ENCODE measurements around the gene ZPBP.
A peak's percentile ranks its signal among the peaks of the same experiment; 100 is the strongest.

Gene ZPBP

GRCh38 chr7:50092579-50093491 lies at the start of gene ZPBP:
Gene ZPBP, minus strand, starts transcription at chr7:50093246. Its CDS starts 52 bp downstream, at chr7:50093194.
- DNase-seq (ENCODE audit: low spot score in 2 of 2), result peak; percentile 44 to 63

GRCh38 chr7:50142425-50143017 lies 49.5 kb upstream of the ZPBP start:
- Mint-ChIP-seq H3K36me3 (no peaks in the 10 kb centered on the region), H3K27me3 (peaks cover 2% of the 10 kb centered on the region), H3K4me3 (peak overlapping the region; percentile 71), H3K4me1 (peaks cover 28% of the 10 kb centered on the region), H3K27ac (peak overlapping the region; percentile 84), H3K9me3 (no peaks in the 10 kb centered on the region)
- ATAC-seq (ENCODE audit: low read depth), result peak; percentile 62
- peak in 1 of 2 donors; percentile 47 for DNase-seq (ENCODE audit: low spot score in 2 of 2)

More at GRCh38 chr7:50092579-50093491, at the start of gene ZPBP:
- ATAC-seq (ENCODE audit: low read depth), result peak; percentile 79
- Mint-ChIP-seq H3K36me3 (no peaks in the 10 kb centered on the region), H3K27me3 (no peaks in the 10 kb centered on the region), H3K9me3 (no peaks in the 10 kb centered on the region), H3K27ac (peak within 1 kb of the TSS; percentile 94), H3K4me1 (peaks cover 8% of the 10 kb centered on the region), H3K4me3 (peak within 1 kb of the TSS; percentile 98)

DNA sequence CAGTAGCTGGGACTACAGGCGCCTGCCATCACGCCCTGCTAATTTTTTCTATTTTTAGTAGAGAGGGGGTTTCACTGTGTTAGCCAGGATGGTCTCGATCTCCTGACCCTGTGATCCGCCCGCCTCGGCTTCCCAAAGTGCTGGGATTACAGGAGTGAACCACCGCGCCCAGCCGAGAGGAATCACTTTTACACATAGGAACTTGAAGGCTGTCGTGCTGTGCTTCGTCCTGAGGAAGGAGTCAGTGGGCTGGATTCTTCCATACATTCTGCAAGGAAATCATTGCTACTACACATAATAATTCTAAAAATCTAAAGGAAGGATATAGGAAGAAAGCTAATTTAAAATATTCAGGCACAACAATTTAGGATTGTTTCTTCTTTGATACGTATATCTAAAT lies 48.8 kb upstream of the ZPBP start:
- Mint-ChIP-seq H3K27ac (peak overlapping the region; percentile 55), H3K9me3 (no peaks in the 10 kb centered on the region), H3K27me3 (peaks cover 2% of the 10 kb centered on the region), H3K4me1 (peaks cover 24% of the 10 kb centered on the region), H3K4me3 (peak overlapping the region; percentile 8), H3K36me3 (no peaks in the 10 kb centered on the region)
- no peak for ATAC-seq (ENCODE audit: low read depth)
- DNase-seq (ENCODE audit: low spot score in 2 of 2), result no peak

DNA sequence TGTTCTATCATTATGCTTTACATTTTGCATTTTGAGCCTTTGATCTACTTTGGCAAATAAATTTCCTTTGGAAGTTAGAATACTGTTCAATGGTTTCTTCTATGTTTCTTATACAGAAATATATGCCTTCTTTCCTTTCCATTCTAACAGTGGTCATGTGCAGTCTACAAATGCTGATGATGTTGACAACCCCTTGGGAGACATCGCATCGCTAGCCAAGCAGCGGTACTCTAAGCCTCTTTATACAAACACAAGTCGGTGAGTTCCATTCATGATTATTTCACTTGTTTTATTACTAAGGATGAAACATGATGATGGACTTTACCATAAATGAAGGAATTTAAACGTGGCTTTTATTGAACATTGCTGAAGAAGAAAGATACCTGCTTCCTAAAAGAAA lies 48.1 kb upstream of the ZPBP start:
- Mint-ChIP-seq H3K36me3 (no peaks in the 10 kb centered on the region), H3K9me3 (no peaks in the 10 kb centered on the region), H3K27me3 (peaks cover 2% of the 10 kb centered on the region), H3K27ac (peak overlapping the region; percentile 55), H3K4me3 (peak overlapping the region; percentile 22), H3K4me1 (peaks cover 17% of the 10 kb centered on the region)
- DNase-seq (ENCODE audit: low spot score in 2 of 2) (no peak), ATAC-seq (ENCODE audit: low read depth) (peak; percentile 44)

DNA sequence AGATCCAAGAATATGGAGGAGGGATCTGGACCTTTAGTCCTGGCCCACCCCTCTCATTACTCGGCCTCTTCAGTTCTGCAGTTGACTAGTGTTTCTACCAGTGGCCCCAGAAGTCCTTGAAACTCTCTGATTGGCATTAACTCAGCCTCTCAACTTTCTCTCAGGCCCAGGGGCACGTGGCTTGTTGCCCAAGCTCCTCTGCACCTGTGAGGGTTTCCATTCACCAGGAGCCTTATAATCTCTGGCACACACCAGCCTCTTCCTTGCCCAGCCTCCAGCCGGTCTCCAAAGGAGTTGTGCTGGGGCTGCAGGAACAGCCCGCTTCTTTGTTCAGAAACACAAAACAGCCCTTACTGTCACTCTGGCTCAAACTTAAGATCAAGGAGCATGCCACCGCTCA lies 47.6 kb upstream of the ZPBP start:
- no peak overlapping the region for H3K27ac Mint-ChIP-seq

GRCh38 chr7:50138101-50138500 lies 45.1 kb upstream of the ZPBP start:
- Mint-ChIP-seq H3K27ac (no peak overlapping the region), H3K4me1 (peaks cover 8% of the 10 kb centered on the region), H3K9me3 (no peaks in the 10 kb centered on the region), H3K27me3 (peaks cover 2% of the 10 kb centered on the region), H3K4me3 (no peak overlapping the region), H3K36me3 (no peaks in the 10 kb centered on the region)
- ATAC-seq (ENCODE audit: low read depth), result no peak
- DNase-seq (ENCODE audit: low spot score in 2 of 2), result no peak

More for the DNA sequence above, 47.6 kb upstream of the ZPBP start:
- H3K27me3 Mint-ChIP-seq, result peaks cover 2% of the 10 kb centered on the region
- ATAC-seq (ENCODE audit: low read depth) (no peak), DNase-seq (ENCODE audit: low spot score in 2 of 2) (no peak)
- H3K4me1 Mint-ChIP-seq, result peaks cover 13% of the 10 kb centered on the region
- no peak overlapping the region for H3K4me3 Mint-ChIP-seq
- no peaks in the 10 kb centered on the region for H3K9me3 Mint-ChIP-seq
- H3K36me3 Mint-ChIP-seq, result no peaks in the 10 kb centered on the region

DNA sequence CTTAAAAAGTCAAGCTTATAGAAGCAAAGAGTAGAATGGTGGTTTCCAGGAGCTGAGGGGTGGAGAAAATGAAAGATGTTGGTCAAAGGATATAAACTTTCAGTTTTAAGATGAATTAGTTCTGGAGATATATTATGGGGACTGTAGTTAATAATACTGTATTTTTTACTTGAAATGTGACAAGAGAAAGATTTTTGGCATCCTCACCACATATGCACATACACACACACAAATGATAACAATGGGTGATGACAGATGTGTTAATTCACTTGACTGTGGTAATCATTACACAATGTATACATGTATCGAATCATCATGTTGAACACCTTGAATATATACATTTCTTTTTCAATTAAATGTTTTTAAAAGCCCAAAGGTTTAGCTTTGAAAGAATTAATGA lies 32.7 kb upstream of the ZPBP start:
- no peaks in the 10 kb centered on the region for H3K36me3 Mint-ChIP-seq
- H3K4me1 Mint-ChIP-seq, result peaks cover 6% of the 10 kb centered on the region
- no peak for ATAC-seq (ENCODE audit: low read depth)
- H3K9me3 Mint-ChIP-seq, result no peaks in the 10 kb centered on the region
- H3K27ac Mint-ChIP-seq, result no peak overlapping the region
- H3K4me3 Mint-ChIP-seq, result no peak overlapping the region
- no peaks in the 10 kb centered on the region for H3K27me3 Mint-ChIP-seq
- no peak for DNase-seq (ENCODE audit: low spot score in 2 of 2)

DNA sequence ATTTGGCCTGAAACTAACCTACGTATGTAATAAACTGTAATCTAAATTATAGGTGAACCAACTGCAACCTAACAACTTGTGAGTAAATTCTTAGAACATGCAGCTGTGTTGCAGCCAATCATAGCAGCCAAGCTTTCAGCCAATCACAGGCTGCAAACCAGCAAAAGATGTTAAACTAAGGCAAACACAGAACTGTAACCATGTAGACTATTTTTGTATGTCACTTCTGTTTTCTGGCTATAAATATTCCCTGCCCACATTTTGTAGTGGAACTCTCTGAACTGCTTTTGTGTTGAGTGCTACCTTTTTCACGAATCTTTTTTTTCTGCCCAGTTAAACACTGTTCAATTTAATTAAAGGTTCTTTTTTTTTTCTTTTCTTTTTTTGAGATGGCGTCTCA lies 28.2 kb upstream of the ZPBP start:
- DNase-seq (ENCODE audit: low spot score in 2 of 2) (no peak), ATAC-seq (ENCODE audit: low read depth) (peak; percentile 78)
- peaks cover 18% of the 10 kb centered on the region for H3K4me1 Mint-ChIP-seq
- no peaks in the 10 kb centered on the region for H3K9me3 Mint-ChIP-seq
- no peak overlapping the region for H3K27ac Mint-ChIP-seq
- peak overlapping the region; percentile 21 for H3K4me3 Mint-ChIP-seq
- no peaks in the 10 kb centered on the region for H3K36me3 Mint-ChIP-seq
- H3K27me3 Mint-ChIP-seq, result no peaks in the 10 kb centered on the region

DNA sequence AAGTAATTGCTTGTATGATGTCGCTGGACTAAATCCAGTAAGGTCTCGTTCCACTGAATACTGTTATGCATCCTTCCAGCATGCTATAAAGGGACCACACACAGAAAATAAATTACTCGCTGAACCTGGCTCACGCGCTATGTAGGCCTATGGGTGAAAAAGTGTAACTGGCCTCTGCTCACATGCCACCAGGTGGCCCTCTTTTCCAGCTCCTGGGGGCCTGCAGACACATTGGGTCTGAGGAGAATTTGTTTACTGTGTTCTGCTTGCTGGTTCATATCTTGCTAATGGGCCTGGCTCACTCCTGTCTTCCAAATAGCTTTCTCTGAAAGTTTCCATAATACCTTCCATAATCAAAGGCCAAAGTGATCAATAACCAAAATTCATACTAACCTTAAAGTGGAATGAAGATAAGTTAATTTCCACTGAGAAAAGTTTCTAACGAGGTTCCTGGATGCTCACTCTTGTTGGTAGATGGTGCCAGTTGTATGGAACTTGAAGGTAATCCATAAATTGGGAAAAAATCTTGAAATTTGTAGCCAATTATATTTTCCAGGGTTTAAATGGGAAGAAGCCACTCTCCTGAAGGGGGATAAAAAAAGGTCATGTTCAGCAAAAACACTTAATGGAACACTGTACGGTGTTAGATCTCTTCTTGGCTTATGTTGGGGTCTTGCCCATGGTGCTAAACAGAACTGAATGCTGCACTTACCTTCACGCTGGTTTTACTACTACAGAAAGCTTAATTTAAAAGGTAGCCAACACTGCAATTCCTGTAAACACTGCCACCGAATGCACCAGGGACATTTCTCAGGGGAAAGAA lies 27.0 kb upstream of the ZPBP start:
- Mint-ChIP-seq H3K36me3 (no peaks in the 10 kb centered on the region), H3K27ac (peak overlapping the region; percentile 15), H3K27me3 (no peaks in the 10 kb centered on the region), H3K4me1 (peaks cover 18% of the 10 kb centered on the region), H3K9me3 (no peaks in the 10 kb centered on the region), H3K4me3 (no peak overlapping the region)
- peak; percentile 86 for ATAC-seq (ENCODE audit: low read depth)
- peak; percentile 25 to 31 for DNase-seq (ENCODE audit: low spot score in 2 of 2)

DNA sequence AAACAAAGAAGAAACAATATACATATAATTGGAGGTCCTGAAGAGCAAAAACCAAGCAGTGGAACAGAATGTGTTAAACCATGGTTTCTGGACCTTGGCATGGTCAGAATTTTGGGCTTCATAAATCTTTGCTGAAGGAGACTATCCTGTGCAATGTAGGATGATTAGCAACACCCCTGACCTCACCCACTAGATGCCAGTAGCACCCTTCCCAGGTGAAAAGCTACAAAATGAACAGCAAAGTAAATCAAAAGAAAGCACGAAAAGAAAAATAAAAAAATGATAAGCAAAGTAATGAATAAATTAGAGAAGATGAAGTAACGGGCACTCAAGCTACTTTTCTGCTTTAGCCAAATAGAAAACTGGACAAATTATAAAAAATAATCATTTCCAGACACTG lies 19.2 kb upstream of the ZPBP start:
- no peak for ATAC-seq (ENCODE audit: low read depth)
- Mint-ChIP-seq H3K4me3 (no peak overlapping the region), H3K36me3 (peaks cover 2% of the 10 kb centered on the region), H3K27ac (no peak overlapping the region), H3K9me3 (peaks cover 6% of the 10 kb centered on the region), H3K27me3 (peaks cover 2% of the 10 kb centered on the region), H3K4me1 (no peaks in the 10 kb centered on the region)
- no peak for DNase-seq (ENCODE audit: low spot score in 2 of 2)

- H3K4me1 Mint-ChIP-seq, result no peaks in the 10 kb centered on the region
- no peaks in the 10 kb centered on the region for H3K9me3 Mint-ChIP-seq
- H3K36me3 Mint-ChIP-seq, result peaks cover 2% of the 10 kb centered on the region
- DNase-seq (ENCODE audit: low spot score in 2 of 2) (no peak), ATAC-seq (ENCODE audit: low read depth) (no peak)
- H3K27ac Mint-ChIP-seq, result no peak overlapping the region
- H3K4me3 Mint-ChIP-seq, result no peak overlapping the region
- peaks cover 11% of the 10 kb centered on the region for H3K27me3 Mint-ChIP-seq
Measured at GRCh38 chr7:50101873-50102272, 8.8 kb upstream of the ZPBP start.

- H3K4me3 Mint-ChIP-seq, result no peak overlapping the region
- H3K36me3 Mint-ChIP-seq, result no peaks in the 10 kb centered on the region
- no peak for DNase-seq (ENCODE audit: low spot score in 2 of 2)
- H3K9me3 Mint-ChIP-seq, result no peaks in the 10 kb centered on the region
- H3K4me1 Mint-ChIP-seq, result peaks cover 8% of the 10 kb centered on the region
- peaks cover 2% of the 10 kb centered on the region for H3K27me3 Mint-ChIP-seq
- no peak for ATAC-seq (ENCODE audit: low read depth)
- H3K27ac Mint-ChIP-seq, result no peak overlapping the region
Measured at GRCh38 chr7:50095634-50096033, 2.6 kb upstream of the ZPBP start.

DNA sequence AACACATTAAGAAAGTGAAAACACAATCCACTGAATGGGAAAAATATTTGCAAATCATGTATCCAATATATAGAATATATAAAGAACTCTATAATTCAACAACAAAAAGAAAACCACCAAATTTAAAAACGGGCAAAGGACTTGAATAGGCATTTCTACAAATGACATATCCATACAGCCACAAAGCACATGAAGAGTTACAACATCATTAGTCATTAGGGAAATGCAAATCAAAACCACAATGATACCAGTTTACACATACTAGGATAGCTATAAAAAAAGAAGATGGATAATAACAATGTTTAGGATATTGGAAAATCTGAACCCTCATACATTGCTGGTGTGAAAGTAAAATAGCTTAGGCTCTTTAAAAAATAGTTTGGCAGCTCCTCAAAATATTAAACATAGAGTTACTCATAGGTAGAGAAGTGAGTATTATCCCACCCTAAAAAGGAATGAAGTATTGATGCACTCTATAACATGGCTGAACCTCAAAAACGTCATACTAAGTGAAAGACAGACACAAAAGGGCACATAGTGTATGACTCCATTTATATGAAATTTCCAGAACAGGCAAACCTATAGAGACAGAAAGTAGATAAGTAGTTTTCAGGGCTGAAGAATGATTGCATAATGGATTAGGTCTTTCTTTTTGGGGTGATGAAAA lies 4.5 kb downstream of the ZPBP start:
- ATAC-seq (ENCODE audit: low read depth) (no peak), DNase-seq (ENCODE audit: low spot score in 2 of 2) (no peak)
- Mint-ChIP-seq H3K4me1 (peaks cover 8% of the 10 kb centered on the region), H3K27ac (no peak overlapping the region), H3K4me3 (no peak overlapping the region), H3K27me3 (peaks cover 3% of the 10 kb centered on the region), H3K36me3 (no peaks in the 10 kb centered on the region), H3K9me3 (no peaks in the 10 kb centered on the region)
